GM06990 (cell line): ENCODE measurements around the gene GYG1.

ENCODE experiments used
- DNase-seq: peaks from one replicate; pipeline ENCODE4 v3.0.0-alpha.2; 2011; ENCODE audit not compliant: insufficient read length; ENCODE audit errors: extremely low read depth
- H3K27me3 ChIP-seq: replicated peaks from 2 replicates; pipeline ENCODE4 v1.6.0; 2011; ENCODE audit warnings: low read length; ENCODE audit not compliant: control insufficient read depth, insufficient read depth
- H3K36me3 ChIP-seq: 2 replicates; pipeline ENCODE4 v1.5.1; 2011; ENCODE audit warnings: low read length; ENCODE audit not compliant: control insufficient read depth, insufficient read depth
- H3K4me3 ChIP-seq: replicated peaks from 2 replicates; pipeline ENCODE4 v1.5.1; 2011; ENCODE audit warnings: low read depth, mild to moderate bottlenecking, control low read depth, low read length
- CTCF ChIP-seq: IDR thresholded peaks from 2 replicates; pipeline ENCODE4 v1.5.1; 2011; ENCODE audit warnings: low read length, control low read depth, mild to moderate bottlenecking, inconsistent platforms; ENCODE audit not compliant: insufficient read depth, poor library complexity, severe bottlenecking

GYG1 gene

DNA sequence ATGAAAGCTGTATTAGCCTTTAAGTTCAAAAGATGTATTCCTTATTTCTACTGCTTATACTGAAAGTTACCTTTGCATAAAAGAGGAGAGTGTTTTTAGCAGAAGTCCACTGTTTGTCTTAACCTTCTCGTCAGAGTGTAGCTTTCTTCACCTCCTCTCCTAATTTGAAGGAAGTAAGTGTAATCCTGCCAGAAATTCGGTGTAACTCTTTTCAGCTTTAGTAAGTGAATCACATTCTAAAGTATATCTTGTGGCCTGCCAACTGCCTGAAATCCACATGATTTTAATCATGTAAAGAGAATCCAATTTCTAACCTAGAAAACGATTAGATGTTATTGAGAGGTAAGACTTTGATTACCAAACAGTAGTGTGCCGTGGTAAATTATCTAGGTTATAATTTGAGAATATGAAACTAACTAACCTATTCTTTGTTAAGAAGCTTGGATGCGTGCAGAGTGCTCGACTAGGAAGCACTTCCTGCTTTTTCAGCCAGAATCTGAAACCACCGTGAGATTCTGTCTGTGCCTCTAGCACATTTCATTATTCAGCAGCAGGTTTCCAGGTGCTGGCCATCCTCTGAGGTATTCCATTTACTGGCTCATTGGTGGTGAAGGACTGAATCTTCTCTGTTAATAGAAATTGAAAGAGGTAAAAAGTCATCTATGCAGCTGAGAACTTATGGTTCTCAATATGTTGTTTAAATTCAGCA is 7.5 kb downstream of the GYG1 start:
- no peak for TF ChIP-seq CTCF
- peaks cover 5% of the 10 kb centered on the region for H3K36me3 ChIP-seq
- no peak for DNase-seq
- H3K27me3 ChIP-seq = no peaks in the 10 kb centered on the region
- H3K4me3 ChIP-seq = no peak overlapping the region

- TF ChIP-seq CTCF = no peak
- Histone ChIP-seq H3K27me3 (no peaks in the 10 kb centered on the region), H3K36me3 (peaks cover 2% of the 10 kb centered on the region), H3K4me3 (no peak overlapping the region)
- DNase-seq = no peak
These were observed 8.5 kb downstream of the GYG1 start for GRCh38 chr3:148999806-149000205.

DNA sequence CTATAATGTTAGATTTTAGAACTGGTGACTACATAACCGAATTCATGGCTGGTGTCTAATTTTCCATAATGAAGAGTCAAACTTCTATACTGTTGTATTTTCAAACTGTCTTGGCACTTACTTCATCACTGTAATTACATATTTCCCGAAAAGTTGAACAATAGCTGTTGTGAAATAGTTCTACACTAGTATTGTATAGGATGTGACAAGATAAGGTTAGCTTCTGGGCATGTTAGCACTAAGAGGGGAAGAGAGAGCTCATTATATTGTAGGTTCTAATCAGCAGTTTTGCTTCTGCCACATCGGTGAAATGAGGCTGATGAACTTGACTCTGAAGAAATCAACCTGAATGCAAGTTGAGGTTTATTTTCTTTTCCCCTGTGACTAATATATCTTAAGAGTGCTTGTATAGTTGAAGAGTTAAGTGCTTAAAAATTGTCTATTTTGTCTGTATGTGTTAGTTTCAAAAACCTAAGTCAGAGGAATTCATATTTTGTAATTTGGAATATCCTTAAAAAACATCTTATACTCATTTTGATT is 8.9 kb downstream of the GYG1 start:
- no peak for DNase-seq
- Histone ChIP-seq H3K27me3 (no peaks in the 10 kb centered on the region), H3K36me3 (peaks cover 2% of the 10 kb centered on the region), H3K4me3 (no peak overlapping the region)
- no peak for TF ChIP-seq CTCF

- no peak for TF ChIP-seq CTCF
- Histone ChIP-seq H3K36me3 (no peaks in the 10 kb centered on the region; the same call in 1 of the 2 replicates), H3K27me3 (no peaks in the 10 kb centered on the region), H3K4me3 (no peak overlapping the region)
- no peak for DNase-seq
These were observed 10.4 kb downstream of the GYG1 start for GRCh38 chr3:149001727-149002126.

DNA sequence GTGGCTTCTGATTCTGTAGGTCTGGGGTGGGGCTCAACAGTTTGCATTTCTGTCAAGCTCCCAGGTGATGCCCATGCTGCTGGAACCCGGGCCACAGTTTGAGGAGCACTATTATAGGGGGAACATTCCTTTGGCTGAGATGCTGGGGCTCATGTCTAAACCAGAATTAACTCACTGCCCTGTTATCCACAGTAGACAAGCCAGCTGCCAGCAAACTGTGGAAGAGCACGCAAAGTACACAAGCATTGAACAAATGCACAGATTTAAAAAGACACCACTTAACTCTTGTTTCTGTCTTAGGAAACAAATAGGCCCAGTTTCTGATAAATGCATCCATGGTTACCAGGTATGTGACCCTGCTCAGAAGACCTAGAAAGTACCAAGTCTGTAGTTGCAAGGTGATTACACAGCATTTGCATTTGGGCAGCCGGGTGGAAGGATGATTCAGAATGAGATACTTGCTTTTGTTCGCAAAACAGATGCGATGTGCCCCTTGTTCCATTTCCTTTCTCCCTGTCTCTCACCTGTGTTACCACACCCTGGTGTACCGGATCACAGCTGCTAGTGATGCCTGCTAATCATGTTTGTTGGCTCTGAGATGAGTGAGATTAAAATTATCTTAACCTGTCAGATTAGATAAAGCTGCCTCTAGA is 12.4 kb downstream of the GYG1 start:
- no peak overlapping the region for H3K4me3 ChIP-seq
- peaks cover 5% of the 10 kb centered on the region; the same call in 1 of the 2 replicates for H3K36me3 ChIP-seq
- DNase-seq = peak; percentile 59
- no peak for TF ChIP-seq CTCF
- H3K27me3 ChIP-seq = no peaks in the 10 kb centered on the region
